ENCODE data around the gene ACTL7B. TPM values are rescaled to one million over a fixed set of nuclear protein-coding genes. Genes with fewer than 3 reads are reported as not detected.

ACTL7B gene
- total and polyA plus RNA-seq, 10 of the 15 experiments (the other 5 are each of a cell fraction or from before 2014, with no cell fraction given), result not detected

DNA sequence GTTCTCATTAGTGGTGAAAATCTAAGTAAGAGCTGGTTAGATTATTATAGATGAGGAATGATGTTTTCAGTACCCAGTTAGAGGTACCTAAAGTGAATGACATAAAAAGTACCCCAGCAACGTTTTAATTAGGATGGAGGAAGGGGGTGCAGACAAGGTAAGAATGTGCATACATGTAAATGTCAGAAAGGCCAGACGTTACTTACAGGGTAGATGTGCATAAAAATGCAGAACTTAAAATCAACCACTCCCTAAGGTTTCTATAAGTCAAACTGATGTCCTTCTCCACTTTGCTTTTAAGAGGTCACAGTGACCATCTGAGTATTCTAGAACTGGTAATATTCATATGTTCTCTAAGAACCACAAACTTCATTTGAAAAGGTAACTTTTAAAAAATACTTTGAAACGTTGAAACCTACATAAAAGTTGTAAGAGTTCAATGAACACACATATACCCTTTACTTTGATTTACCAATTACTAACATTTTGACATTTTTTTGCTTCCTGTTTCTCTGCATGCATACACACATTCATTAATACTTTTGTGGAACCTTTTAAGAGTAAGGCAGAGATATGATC, 25.0 kb upstream of the ACTL7B start:
- H3K4me1 ChIP-seq (ENCODE audit: control insufficient read depth, insufficient read depth, low read length), result peaks cover 4% of the 10 kb centered on the region
- RAD21 ChIA-PET (ENCODE audit: unreplicated experiment), result no interaction called here
- no peak for DNase-seq (ENCODE audit: low read depth, low spot score)
- CTCF ChIA-PET, result interaction anchor here (1.0 kb wide), 1 partner anchor 529 kb away, joined by 4 read pairs; no protein-coding TSS in a partner anchor
- H4K20me1 ChIP-seq (ENCODE audit: control insufficient read depth, insufficient read depth), result no peaks in the 10 kb centered on the region
- 59% methylated on average over 3 of the region's 3 CpGs for WGBS (ENCODE audit: insufficient coverage, insufficient replicate concordance, low lambda C conversion rate, missing lambda C conversion rate)
- no TSS peak for BruUV-seq (replicated peaks)
- no peak overlapping the region for H2AFZ ChIP-seq (ENCODE audit: control insufficient read depth, low read depth, low read length)
- no peak overlapping the region for H3K27ac ChIP-seq (ENCODE audit: control insufficient read depth, insufficient read depth)
- no peaks in the 10 kb centered on the region for H3K79me2 ChIP-seq (ENCODE audit: control insufficient read depth, insufficient read depth, low read length)
- in situ Hi-C loops (cut with MboI), result no loop called here
- intact Hi-C loops (cut with micrococcal nuclease; ENCODE audit: unreplicated experiment), result no loop called here
- H3K4me3 ChIP-seq, result no peak overlapping the region
- H3K4me2 ChIP-seq (ENCODE audit: control insufficient read depth, insufficient read depth), result no peak overlapping the region
- H3K9ac ChIP-seq (ENCODE audit: control insufficient read depth, insufficient read depth, low read length), result no peak overlapping the region
- FAIRE-seq, result no peak
- H3K27me3 ChIP-seq (replicated peaks in 1 of 2; ENCODE audit: control insufficient read depth in 2 of 2, insufficient read depth in 2 of 2, low read length in 1 of 2), result no peaks in the 10 kb centered on the region
- SMC1A ChIA-PET (ENCODE audit: uncharacterized antibody, unreplicated experiment), result no interaction called here
- POLR2A ChIA-PET, result no interaction called here
- H3K36me3 ChIP-seq (ENCODE audit: control insufficient read depth in 2 of 2, insufficient read depth in 2 of 2, low read length in 1 of 2), result peaks cover 4 to 16% of the 10 kb centered on the region in 2 experiments
- no peaks in the 10 kb centered on the region for H3K9me3 ChIP-seq (replicated peaks; ENCODE audit: control insufficient read depth, insufficient read depth, low read length)
- TF ChIP-seq GATAD2B (conservative IDR thresholded peaks at IDR 0.05; ENCODE audit: low read depth) (no peak), POLR2AphosphoS5 (IDR thresholded peaks at IDR 0.05; ENCODE audit: low read length) (no peak), CREB1 (IDR thresholded peaks at IDR 0.05; ENCODE audit: low read depth) (no peak), TAF1 (IDR thresholded peaks at IDR 0.05; ENCODE audit: borderline replicate concordance, low read depth, low read length) (no peak), BCL11A (IDR thresholded peaks at IDR 0.05; ENCODE audit: low read depth, low read length) (no peak), BMI1 (IDR thresholded peaks at IDR 0.05; ENCODE audit: borderline replicate concordance) (no peak), JUNB (IDR thresholded peaks at IDR 0.05) (no peak), ASH2L (IDR thresholded peaks at IDR 0.05; ENCODE audit: borderline replicate concordance, low read depth) (no peak)
- TF ChIP-seq, protein P1, sequence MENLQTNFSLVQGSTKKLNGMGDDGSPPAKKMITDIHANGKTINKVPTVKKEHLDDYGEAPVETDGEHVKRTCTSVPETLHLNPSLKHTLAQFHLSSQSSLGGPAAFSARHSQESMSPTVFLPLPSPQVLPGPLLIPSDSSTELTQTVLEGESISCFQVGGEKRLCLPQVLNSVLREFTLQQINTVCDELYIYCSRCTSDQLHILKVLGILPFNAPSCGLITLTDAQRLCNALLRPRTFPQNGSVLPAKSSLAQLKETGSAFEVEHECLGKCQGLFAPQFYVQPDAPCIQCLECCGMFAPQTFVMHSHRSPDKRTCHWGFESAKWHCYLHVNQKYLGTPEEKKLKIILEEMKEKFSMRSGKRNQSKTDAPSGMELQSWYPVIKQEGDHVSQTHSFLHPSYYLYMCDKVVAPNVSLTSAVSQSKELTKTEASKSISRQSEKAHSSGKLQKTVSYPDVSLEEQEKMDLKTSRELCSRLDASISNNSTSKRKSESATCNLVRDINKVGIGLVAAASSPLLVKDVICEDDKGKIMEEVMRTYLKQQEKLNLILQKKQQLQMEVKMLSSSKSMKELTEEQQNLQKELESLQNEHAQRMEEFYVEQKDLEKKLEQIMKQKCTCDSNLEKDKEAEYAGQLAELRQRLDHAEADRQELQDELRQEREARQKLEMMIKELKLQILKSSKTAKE (IDR thresholded peaks at IDR 0.05; ENCODE audit: low read depth, poor library complexity, severe bottlenecking), result no peak
- no peak for ATAC-seq
